GM18951 (cell line): Measurements from ENCODE around the gene TOMM70.

ENCODE experiments used
- POLR2A ChIP-seq: IDR thresholded peaks from 4 replicates; pipeline ENCODE4 v1.6.1; 2011; ENCODE audit warnings: mild to moderate bottlenecking; ENCODE audit not compliant: insufficient read length, insufficient read depth; ENCODE audit errors: extremely low read depth
- in situ Hi-C: fragments of 300-500 bp; cut with MboI; formaldehyde crosslinking; loops from one replicate; pipeline ENCODE4 v1.12.0; 2022; ENCODE audit warnings: low sequenced_read_pairs, mixed read lengths, inconsistent platforms; ENCODE audit not compliant: unreplicated experiment

The TOMM70 gene

DNA sequence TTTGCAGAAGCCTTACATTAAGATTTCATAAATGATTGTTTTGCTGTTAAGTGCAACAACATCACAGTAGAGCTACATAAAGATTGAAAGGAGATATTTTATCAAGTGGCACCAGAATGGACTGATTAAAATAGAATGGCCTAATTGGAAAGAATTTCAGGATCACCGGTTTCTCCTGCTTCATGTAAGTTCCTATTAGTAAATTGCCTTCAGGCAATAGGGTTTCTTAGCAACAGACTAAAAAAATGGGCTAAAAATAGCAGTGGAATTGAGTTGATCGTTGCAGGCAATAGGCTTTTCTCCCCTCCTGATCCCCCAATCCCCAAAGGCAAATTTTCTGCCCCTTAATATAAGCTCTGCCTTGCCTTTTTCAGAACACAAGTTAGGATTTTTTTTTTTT is 1.4 kb upstream of the TOMM70 start:
- in situ Hi-C loops, result no loop called here
- TF ChIP-seq POLR2A, result no peak

DNA sequence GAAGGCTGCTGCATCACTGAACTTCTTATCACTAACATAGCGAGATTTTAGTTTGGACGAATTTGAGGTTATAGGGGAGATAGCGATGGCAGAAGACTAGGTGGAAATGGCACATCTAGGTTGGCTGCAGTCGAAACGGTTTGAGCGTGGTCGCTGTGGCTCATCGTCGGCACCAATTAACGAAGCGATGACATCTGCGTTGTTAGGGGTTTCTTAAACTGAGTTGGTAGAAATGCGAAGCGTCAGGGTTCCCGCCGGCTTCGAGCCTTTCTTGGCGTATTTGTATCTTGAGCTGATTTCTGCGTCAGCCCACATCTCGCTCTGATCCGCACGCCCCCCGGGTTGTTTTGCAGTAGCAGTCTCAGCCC is 769 bp upstream of the TOMM70 start:
- TF ChIP-seq POLR2A, result no peak
- in situ Hi-C loops, result no loop called here

DNA sequence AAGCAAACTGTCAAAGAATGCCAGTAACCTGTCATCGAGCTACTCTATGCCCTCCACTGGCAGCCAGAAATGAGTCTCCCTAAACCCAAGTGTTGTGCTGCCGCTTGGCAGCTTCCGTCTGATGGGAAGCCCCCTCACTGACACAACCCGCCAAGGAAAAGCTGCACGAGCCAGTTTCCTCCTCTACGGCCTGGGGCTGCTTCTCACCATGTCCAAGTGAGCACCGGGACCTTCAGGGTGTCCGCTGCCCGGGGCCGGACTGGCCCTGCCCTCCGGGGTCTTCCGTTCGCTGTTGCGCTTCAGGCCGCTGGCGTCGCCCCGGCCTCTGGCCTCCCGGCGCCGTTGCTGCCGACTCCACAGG is 490 bp downstream of the TOMM70 start:
- no peak for TF ChIP-seq POLR2A
- in situ Hi-C loops, result no loop called here

DNA sequence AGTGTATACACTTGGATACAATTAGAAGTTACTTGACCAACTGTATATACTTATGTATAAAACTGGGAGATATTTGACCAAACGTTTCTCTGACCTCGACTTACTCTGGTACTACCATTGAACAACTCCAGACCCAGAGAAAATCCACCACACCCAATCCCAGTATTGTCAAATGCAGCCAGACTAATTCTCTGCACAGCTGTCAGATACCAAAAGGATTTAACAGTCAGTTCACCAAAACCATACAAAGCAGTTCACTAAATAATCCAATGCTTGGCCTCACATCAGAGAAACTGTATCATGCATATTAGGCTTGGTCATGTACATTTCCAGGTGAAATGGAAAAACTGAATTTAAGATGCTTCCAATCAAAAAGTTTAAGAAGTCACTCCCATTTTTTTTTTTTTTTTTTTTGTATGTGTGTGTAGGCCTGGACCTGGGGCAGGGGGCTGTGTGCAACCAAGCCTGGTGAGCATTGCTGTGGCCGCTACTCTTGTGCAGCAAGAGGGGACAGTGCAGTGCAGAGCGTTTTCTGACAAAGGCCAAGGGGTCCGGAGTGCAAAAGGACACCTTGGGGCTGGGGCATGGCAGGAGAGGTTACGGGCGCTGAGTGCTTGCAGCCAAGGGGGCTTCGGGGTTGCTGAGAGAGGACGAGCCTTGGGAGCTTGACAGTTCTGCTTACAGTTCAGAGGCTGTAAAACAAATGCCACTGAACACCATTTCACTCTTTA is 1.4 kb downstream of the TOMM70 start:
- no peak for TF ChIP-seq POLR2A
- in situ Hi-C loops, result no loop called here

DNA sequence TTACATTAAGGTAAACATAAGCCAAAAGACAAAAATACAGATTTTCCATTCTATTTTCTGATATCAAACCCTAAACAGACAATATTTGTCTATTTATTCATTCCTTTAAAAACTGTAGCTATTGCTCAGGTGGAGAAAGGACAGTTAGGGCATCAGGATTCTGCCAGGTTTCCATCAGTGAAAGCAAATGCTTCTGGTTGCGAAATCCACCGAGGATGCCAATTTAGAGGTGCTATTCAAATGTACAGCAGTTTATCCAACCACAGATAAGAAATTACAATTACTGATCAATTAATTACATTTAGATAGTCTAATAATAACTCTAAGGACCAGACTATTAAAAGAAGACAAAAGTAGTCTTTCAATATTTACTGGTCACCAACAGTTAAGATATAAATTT is 3.9 kb downstream of the TOMM70 start:
- TF ChIP-seq POLR2A, result no peak
- in situ Hi-C loops, result no loop called here

DNA sequence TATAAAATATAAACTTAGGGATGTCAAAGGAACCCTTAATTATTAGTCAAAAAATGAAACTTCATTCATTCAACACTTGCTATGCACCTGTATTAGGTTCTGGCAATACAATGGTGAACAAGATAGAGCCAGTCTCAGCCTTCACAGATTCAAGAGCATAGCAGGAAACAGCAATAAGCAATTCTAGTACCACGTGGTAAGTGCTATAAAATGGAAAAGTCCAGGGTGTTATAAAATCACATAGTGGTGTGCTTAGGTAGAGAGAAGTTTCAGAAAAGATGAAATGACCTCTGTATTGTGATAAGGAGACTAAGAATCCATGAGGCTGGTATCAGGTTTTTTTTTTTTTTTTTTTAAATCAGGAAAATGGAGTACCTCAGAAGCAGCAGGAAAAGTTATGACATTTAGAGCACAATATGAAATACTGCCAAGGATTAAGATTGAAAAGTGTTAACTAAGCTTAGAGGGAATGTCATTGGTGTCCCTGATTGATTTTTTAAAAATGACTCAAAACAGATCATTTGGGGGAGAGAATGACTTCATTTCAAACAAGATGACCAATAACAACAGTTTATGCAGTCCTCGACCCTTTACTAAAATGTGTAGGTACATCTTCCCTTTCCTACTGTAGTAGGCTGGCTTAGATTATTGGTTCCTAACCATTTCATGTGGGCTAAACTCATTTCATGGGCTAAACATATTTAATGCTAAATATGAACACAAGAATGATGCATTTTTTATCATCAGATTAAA is 5.0 kb downstream of the TOMM70 start:
- in situ Hi-C loops, result no loop called here
- no peak for TF ChIP-seq POLR2A

DNA sequence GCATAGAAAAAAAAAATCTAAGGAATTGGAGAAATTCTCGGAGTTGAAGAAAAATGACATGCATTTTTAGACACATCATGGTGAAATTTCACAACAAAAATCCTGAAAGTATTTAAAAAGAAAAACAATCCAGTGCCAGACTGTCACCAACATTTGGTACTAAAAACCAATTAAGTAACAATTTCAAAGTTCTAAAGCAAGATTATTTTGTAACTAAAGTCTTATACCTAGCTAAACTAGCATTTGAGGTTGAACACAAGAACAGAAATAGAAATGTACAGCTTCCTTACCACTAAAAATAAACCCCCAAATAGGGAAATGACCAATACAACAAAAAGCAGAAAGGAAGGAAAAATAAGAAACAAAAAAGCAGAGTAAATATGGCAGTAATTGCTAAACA is 11.9 kb downstream of the TOMM70 start:
- no peak for TF ChIP-seq POLR2A
- in situ Hi-C loops, result no loop called here

DNA sequence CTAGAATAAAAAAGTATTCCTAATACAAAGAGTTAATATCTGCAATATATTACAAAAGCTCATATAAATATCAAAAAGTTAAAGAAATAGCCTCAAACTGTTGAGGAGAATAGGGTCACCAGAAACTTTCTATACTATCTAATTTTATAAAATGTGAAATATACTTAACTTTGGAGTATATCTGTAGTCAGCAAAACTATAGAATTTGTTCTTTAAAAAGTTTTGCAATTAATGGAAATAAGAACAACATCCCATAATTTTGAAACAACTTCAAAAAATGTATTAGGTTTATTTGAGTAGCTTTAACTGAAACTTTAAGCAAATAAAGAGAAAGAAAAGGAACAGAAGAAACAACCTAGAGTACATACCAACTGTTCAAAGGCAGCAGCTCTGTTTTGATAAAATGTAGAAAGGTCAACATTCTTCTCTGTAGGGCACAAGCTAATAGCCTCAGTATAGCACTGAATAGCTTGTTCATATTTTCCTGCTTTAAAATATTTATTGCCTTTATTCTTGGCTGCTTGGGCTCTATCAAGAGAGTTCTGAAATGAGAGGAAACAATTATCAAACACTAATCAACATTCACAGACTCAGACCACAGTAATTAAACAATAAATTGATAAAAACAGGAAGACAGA is 14.3 kb downstream of the TOMM70 start:
- in situ Hi-C loops, result no loop called here
- no peak for TF ChIP-seq POLR2A

DNA sequence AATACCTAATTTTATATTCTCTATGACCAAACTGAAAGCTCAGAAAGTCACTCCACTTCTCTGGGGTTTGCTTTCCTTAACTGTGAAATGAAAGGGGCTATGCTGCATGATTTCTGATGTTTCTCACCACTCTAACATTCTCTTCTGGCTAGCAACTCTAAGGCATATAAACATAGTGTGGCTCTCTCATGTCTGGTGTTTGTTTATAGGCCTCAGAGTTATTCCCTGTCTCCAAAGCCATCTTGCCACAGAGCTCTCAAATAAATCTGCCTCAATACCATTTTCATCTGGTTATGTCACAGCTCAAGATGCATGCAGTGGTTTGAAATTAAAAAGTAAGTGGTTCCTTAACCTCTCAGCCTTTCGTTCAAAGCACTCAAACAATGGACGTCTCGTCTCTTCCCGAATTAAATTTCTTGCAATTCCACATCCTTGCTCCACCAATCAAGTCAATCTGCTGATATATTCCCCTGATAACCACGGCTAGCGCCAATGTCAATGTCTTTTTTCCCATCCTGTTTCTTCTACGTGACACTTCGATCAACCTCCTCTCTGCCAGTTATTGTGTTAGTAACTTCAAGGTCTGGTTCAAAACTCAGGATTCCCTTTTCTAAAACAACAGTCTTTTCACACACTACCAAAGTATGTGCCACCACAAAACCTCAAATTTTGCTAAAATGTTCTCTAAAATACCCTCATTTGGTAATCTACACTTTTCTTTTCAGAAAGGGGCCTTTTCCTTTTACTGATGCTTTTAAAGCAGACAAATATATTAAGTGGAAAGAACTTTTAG is 16.0 kb downstream of the TOMM70 start:
- no peak for TF ChIP-seq POLR2A
- in situ Hi-C loops, result no loop called here

DNA sequence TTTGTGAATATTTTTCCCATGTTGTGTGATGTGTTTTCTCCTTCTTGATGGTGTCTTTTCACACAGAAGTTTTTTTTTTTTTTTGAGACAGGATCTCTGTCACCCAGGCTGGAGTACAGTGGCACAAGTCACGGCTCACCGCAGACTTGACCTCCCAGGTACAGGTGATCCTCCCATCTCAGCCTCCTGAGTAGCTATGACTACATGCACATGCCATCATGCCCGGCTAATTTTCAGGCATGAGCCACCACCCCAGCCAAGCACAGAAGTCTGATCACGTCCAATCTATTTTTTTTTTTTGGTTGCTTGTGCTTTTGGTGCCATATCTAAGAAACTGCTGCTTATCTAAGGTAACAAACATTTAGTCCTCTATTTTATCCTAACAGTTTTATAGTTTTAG is 24.6 kb downstream of the TOMM70 start:
- in situ Hi-C loops, result no loop called here
- TF ChIP-seq POLR2A, result no peak

DNA sequence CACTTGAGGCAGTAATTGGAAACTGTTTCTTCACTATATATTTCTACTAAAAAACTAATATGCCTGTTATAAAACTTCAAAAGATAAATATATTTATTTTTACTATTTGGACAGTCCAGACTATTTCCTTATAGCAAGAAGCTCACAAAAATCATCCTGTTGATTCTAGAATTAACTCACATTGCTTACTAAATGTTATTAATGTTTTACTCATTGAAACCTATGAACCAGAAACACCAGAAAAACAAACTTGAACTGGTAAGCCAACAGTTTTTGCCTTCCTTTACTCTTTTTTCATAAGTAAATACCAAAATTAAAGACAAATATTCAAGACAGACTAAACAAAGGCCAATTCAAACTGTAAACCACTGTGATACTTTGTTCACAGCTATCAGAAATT is 26.4 kb downstream of the TOMM70 start:
- no peak for TF ChIP-seq POLR2A

DNA sequence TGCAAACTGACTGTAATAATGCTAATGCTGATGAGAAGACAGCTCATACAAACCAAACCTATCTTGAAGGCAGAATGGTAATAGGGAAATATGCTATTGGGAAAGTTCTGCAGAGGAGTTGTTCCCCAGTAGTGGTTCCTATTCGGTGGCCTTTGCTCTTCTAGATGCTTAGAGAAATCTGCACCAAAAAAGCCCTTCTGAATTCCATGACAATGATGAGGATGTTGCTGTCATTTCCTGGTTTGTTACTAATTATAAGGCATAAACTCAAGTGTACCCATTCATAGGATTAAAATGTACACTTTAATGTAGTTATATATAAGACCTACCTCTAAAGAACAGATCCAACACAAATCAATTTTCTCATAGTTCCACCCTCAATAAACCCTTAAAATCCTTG is 30.1 kb downstream of the TOMM70 start:
- in situ Hi-C loops, result no loop called here
- no peak for TF ChIP-seq POLR2A

More for the DNA sequence above, 26.4 kb downstream of the TOMM70 start:
- in situ Hi-C loops, result no loop called here

DNA sequence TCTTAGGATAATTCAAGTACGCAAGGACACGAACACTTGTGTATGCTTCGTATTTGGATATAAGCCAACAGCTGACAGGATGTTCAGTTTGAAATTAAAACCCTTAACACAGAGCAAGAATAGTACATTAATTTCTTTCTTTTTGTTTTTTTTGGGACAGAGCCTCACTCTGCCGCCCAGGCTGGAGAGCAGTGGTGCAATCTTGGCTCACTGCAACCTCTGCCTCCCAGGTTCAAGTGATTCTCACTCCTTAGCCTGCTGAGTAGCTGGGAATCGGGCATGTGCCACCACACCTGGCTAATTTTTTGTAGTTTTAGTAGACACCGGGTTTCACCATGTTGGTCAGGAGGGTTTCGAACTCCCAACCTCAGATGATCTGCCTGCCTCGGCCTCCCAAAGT is 32.4 kb downstream of the TOMM70 start:
- in situ Hi-C loops, result no loop called here
- TF ChIP-seq POLR2A, result no peak
